Activated naive CD8-positive, alpha-beta T cell (primary cell): ENCODE data around the gene FBXO48.

Experiments
- H3K27ac Mint-ChIP-seq: one replicate; pipeline ENCODE4 v1.8.0; 2021; ENCODE audit warnings: mixed read lengths
- H3K27me3 Mint-ChIP-seq: one replicate; pipeline ENCODE4 v1.8.0; 2021; ENCODE audit warnings: mixed read lengths
- H3K36me3 Mint-ChIP-seq: one replicate; pipeline ENCODE4 v1.8.0; 2021; ENCODE audit warnings: mixed read lengths
- H3K4me1 Mint-ChIP-seq: one replicate; pipeline ENCODE4 v1.8.0; 2021; ENCODE audit warnings: low read depth, mixed read lengths
- H3K4me3 Mint-ChIP-seq: one replicate; pipeline ENCODE4 v1.8.0; 2021; ENCODE audit warnings: mild to moderate bottlenecking, mixed read lengths
- H3K9me3 Mint-ChIP-seq: one replicate; pipeline ENCODE4 v1.8.0; 2021; ENCODE audit warnings: low read depth, mixed read lengths

FBXO48 gene

GRCh38 chr2:68483011-68483410 lies 15.9 kb upstream of the FBXO48 start:
- H3K27ac Mint-ChIP-seq = no peak overlapping the region
- no peaks in the 10 kb centered on the region for H3K9me3 Mint-ChIP-seq
- H3K27me3 Mint-ChIP-seq = no peaks in the 10 kb centered on the region
- H3K4me1 Mint-ChIP-seq = peaks cover 3% of the 10 kb centered on the region
- peaks cover 2% of the 10 kb centered on the region for H3K36me3 Mint-ChIP-seq
- no peak overlapping the region for H3K4me3 Mint-ChIP-seq

- Mint-ChIP-seq H3K27me3 (no peaks in the 10 kb centered on the region), H3K27ac (no peak overlapping the region), H3K36me3 (peaks cover 2% of the 10 kb centered on the region), H3K4me1 (no peaks in the 10 kb centered on the region), H3K9me3 (no peaks in the 10 kb centered on the region), H3K4me3 (no peak overlapping the region)
These were observed 15.3 kb upstream of the FBXO48 start for GRCh38 chr2:68482296-68482820.

- Mint-ChIP-seq H3K36me3 (peaks cover 2% of the 10 kb centered on the region), H3K9me3 (no peaks in the 10 kb centered on the region), H3K4me3 (no peak overlapping the region), H3K27me3 (no peaks in the 10 kb centered on the region), H3K27ac (no peak overlapping the region), H3K4me1 (no peaks in the 10 kb centered on the region)
These were observed 11.6 kb upstream of the FBXO48 start for GRCh38 chr2:68478688-68479087.

- H3K36me3 Mint-ChIP-seq = peaks cover 2% of the 10 kb centered on the region
- no peaks in the 10 kb centered on the region for H3K27me3 Mint-ChIP-seq
These were observed 9.4 kb upstream of the FBXO48 start for GRCh38 chr2:68476454-68476853.

GRCh38 chr2:68475576-68475975 lies 8.5 kb upstream of the FBXO48 start:
- no peaks in the 10 kb centered on the region for H3K9me3 Mint-ChIP-seq
- no peak overlapping the region for H3K4me3 Mint-ChIP-seq
- no peaks in the 10 kb centered on the region for H3K27me3 Mint-ChIP-seq
- no peaks in the 10 kb centered on the region for H3K4me1 Mint-ChIP-seq
- no peak overlapping the region for H3K27ac Mint-ChIP-seq
- H3K36me3 Mint-ChIP-seq = no peaks in the 10 kb centered on the region

More at GRCh38 chr2:68476454-68476853, 9.4 kb upstream of the FBXO48 start:
- no peak overlapping the region for H3K4me3 Mint-ChIP-seq
- no peaks in the 10 kb centered on the region for H3K9me3 Mint-ChIP-seq
- no peak overlapping the region for H3K27ac Mint-ChIP-seq
- H3K4me1 Mint-ChIP-seq = no peaks in the 10 kb centered on the region

- H3K9me3 Mint-ChIP-seq = no peaks in the 10 kb centered on the region
- no peak overlapping the region for H3K27ac Mint-ChIP-seq
- H3K36me3 Mint-ChIP-seq = no peaks in the 10 kb centered on the region
- H3K4me1 Mint-ChIP-seq = peaks cover 2% of the 10 kb centered on the region
- H3K27me3 Mint-ChIP-seq = no peaks in the 10 kb centered on the region
- H3K4me3 Mint-ChIP-seq = no peak overlapping the region
These were observed 8.0 kb upstream of the FBXO48 start for GRCh38 chr2:68475110-68475509.

- Mint-ChIP-seq H3K4me1 (peaks cover 19% of the 10 kb centered on the region), H3K4me3 (no peak overlapping the region), H3K9me3 (no peaks in the 10 kb centered on the region), H3K27ac (no peak overlapping the region), H3K27me3 (no peaks in the 10 kb centered on the region), H3K36me3 (no peaks in the 10 kb centered on the region)
These were observed 5.8 kb upstream of the FBXO48 start for GRCh38 chr2:68472796-68473414.

- no peaks in the 10 kb centered on the region for H3K9me3 Mint-ChIP-seq
- peaks cover 24% of the 10 kb centered on the region for H3K4me1 Mint-ChIP-seq
- no peak overlapping the region for H3K4me3 Mint-ChIP-seq
- no peak overlapping the region for H3K27ac Mint-ChIP-seq
- H3K27me3 Mint-ChIP-seq = no peaks in the 10 kb centered on the region
- H3K36me3 Mint-ChIP-seq = no peaks in the 10 kb centered on the region
These were observed 4.3 kb upstream of the FBXO48 start for GRCh38 chr2:68471385-68471784.

- H3K27me3 Mint-ChIP-seq = no peaks in the 10 kb centered on the region
- no peak overlapping the region for H3K4me3 Mint-ChIP-seq
- H3K9me3 Mint-ChIP-seq = no peaks in the 10 kb centered on the region
- H3K36me3 Mint-ChIP-seq = no peaks in the 10 kb centered on the region
- H3K27ac Mint-ChIP-seq = no peak overlapping the region
- H3K4me1 Mint-ChIP-seq = peaks cover 38% of the 10 kb centered on the region
These were observed 2.8 kb upstream of the FBXO48 start for GRCh38 chr2:68469935-68470334.

- H3K27ac Mint-ChIP-seq = no peak overlapping the region
- H3K9me3 Mint-ChIP-seq = no peaks in the 10 kb centered on the region
- no peaks in the 10 kb centered on the region for H3K36me3 Mint-ChIP-seq
- peaks cover 45% of the 10 kb centered on the region for H3K4me1 Mint-ChIP-seq
- H3K27me3 Mint-ChIP-seq = no peaks in the 10 kb centered on the region
- H3K4me3 Mint-ChIP-seq = peak overlapping the region; percentile 97
These were observed 1.7 kb upstream of the FBXO48 start for GRCh38 chr2:68468801-68469200.

GRCh38 chr2:68466778-68467076 lies 367 bp downstream of the FBXO48 start:
- H3K27ac Mint-ChIP-seq = peak overlapping the region; percentile 93
- H3K4me1 Mint-ChIP-seq = peaks cover 47% of the 10 kb centered on the region
- H3K27me3 Mint-ChIP-seq = no peaks in the 10 kb centered on the region
- H3K36me3 Mint-ChIP-seq = no peaks in the 10 kb centered on the region
- H3K9me3 Mint-ChIP-seq = no peaks in the 10 kb centered on the region
- peak overlapping the region; percentile 97 for H3K4me3 Mint-ChIP-seq

GRCh38 chr2:68466361-68466777 lies 725 bp downstream of the FBXO48 start:
- Mint-ChIP-seq H3K9me3 (no peaks in the 10 kb centered on the region), H3K36me3 (no peaks in the 10 kb centered on the region), H3K27ac (peak overlapping the region; percentile 93), H3K27me3 (no peaks in the 10 kb centered on the region), H3K4me1 (peaks cover 47% of the 10 kb centered on the region), H3K4me3 (peak overlapping the region; percentile 97)

GRCh38 chr2:68465081-68465916 lies 1.8 kb downstream of the FBXO48 start:
- Mint-ChIP-seq H3K4me3 (peak overlapping the region; percentile 97), H3K4me1 (peaks cover 47% of the 10 kb centered on the region), H3K36me3 (no peaks in the 10 kb centered on the region), H3K9me3 (no peaks in the 10 kb centered on the region), H3K27me3 (no peaks in the 10 kb centered on the region), H3K27ac (peak overlapping the region; percentile 93)

GRCh38 chr2:68464651-68465050 lies 2.4 kb downstream of the FBXO48 start:
- H3K36me3 Mint-ChIP-seq = no peaks in the 10 kb centered on the region
- H3K9me3 Mint-ChIP-seq = no peaks in the 10 kb centered on the region
- no peaks in the 10 kb centered on the region for H3K27me3 Mint-ChIP-seq
- H3K4me1 Mint-ChIP-seq = peaks cover 41% of the 10 kb centered on the region
- H3K27ac Mint-ChIP-seq = no peak overlapping the region
- no peak overlapping the region for H3K4me3 Mint-ChIP-seq

GRCh38 chr2:68463287-68463877 lies 3.7 kb downstream of the FBXO48 start:
- H3K4me3 Mint-ChIP-seq = no peak overlapping the region

More at GRCh38 chr2:68463287-68463877, 3.7 kb downstream of the FBXO48 start:
- Mint-ChIP-seq H3K4me1 (peaks cover 30% of the 10 kb centered on the region), H3K27me3 (no peaks in the 10 kb centered on the region), H3K9me3 (no peaks in the 10 kb centered on the region), H3K36me3 (no peaks in the 10 kb centered on the region), H3K27ac (no peak overlapping the region)
